ENCODE measurements around the gene GABBR2. TPM values are rescaled to one million over a fixed set of nuclear protein-coding genes. Genes with fewer than 3 reads are reported as not detected.

The GABBR2 gene
- total and polyA plus RNA-seq, 2 of the 8 experiments (the other 6 are each of a cell fraction or from before 2014, with no cell fraction given) = 0.50 to 1.2 TPM

- no peaks in the 10 kb centered on the region for H3K9me3 ChIP-seq (ENCODE audit: insufficient read depth in 2 of 2, low read depth in 1 of 2, low read length in 1 of 2)
- no peak overlapping the region for H2BK12ac ChIP-seq (ENCODE audit: low read depth, low read length)
- H3K79me1 ChIP-seq (ENCODE audit: low read depth, low read length) = no peaks in the 10 kb centered on the region
- H3K4me1 ChIP-seq (replicated peaks in 1 of 4; ENCODE audit: control insufficient read depth in 3 of 4, insufficient read depth in 4 of 4, low read length in 3 of 4) = peaks cover 2 to 9% (median 6%) of the 10 kb centered on the region in 4 experiments; a peak in 6 of 7 replicates
- no peak overlapping the region for H2BK120ac ChIP-seq (replicated peaks; ENCODE audit: low read depth, low read length)
- H2BK5ac ChIP-seq (ENCODE audit: low read depth, low read length) = no peak overlapping the region
- no peak overlapping the region for H3K4me3 ChIP-seq (ENCODE audit: extremely low read depth in 1 of 4, insufficient read depth in 2 of 4, low read depth in 3 of 4, low read length in 4 of 4)
- no peak overlapping the region for H3K4ac ChIP-seq (replicated peaks; ENCODE audit: insufficient read length, low read depth, low read length)
- no peaks in the 10 kb centered on the region for H3K79me2 ChIP-seq (ENCODE audit: control insufficient read depth in 1 of 2, insufficient read depth in 2 of 2, low read length in 2 of 2)
- no peak overlapping the region for H2BK15ac ChIP-seq (ENCODE audit: low read length)
- no peak for DNase-seq (ENCODE audit: low read depth in 1 of 2, low spot score in 2 of 2)
- H4K20me1 ChIP-seq (replicated peaks in 1 of 2; ENCODE audit: control insufficient read depth in 1 of 2, insufficient read depth in 2 of 2, low read length in 2 of 2) = no peaks in the 10 kb centered on the region
- no peak overlapping the region for H2AFZ ChIP-seq (ENCODE audit: low read length)
- H3K36me3 ChIP-seq (ENCODE audit: control insufficient read depth in 2 of 4, insufficient read depth in 4 of 4, low read length in 3 of 4) = no peaks in the 10 kb centered on the region
- H3K27me3 ChIP-seq (replicated peaks in 1 of 4; ENCODE audit: control insufficient read depth in 3 of 4, extremely low read depth in 1 of 4, insufficient read depth in 3 of 4, low read length in 3 of 4) = no peaks in the 10 kb centered on the region
- H3K23ac ChIP-seq (ENCODE audit: insufficient read length) = no peak overlapping the region
- H3K9ac ChIP-seq (replicated peaks in 1 of 4; ENCODE audit: extremely low read depth in 1 of 4, low read depth in 3 of 4, low read length in 3 of 4) = no peak overlapping the region
- no peak overlapping the region for H4K8ac ChIP-seq (ENCODE audit: extremely low read depth, insufficient read depth, low read length)
- H4K5ac ChIP-seq (ENCODE audit: insufficient read length, low read depth, low read length) = no peak overlapping the region
- no peak overlapping the region for H3K27ac ChIP-seq (ENCODE audit: low read depth, low read length)
- TF ChIP-seq E2F6 (IDR thresholded peaks at IDR 0.05) (no peak), FOSL1 (IDR thresholded peaks at IDR 0.05; ENCODE audit: insufficient read depth, low read depth, low read length) (no peak), TBP (IDR thresholded peaks at IDR 0.05; ENCODE audit: low read depth, low read length) (no peak)
- ChIA-PET POLR2A (ENCODE audit: partially characterized antibody) (no interaction called here), CTCF (ENCODE audit: partially characterized antibody) (interaction anchor here (0.7 to 2.7 kb wide), 10 partner anchors 13 to 221 kb away, joined by 3 to 8 read pairs (median 3); no protein-coding TSS in a partner anchor)
- H3K14ac ChIP-seq (ENCODE audit: insufficient read length) = no peak overlapping the region
- no peak overlapping the region for H4K91ac ChIP-seq (replicated peaks; ENCODE audit: insufficient read length, low read length)
- H2BK20ac ChIP-seq (ENCODE audit: low read length) = no peak overlapping the region
- 89% methylated on average over 1 of the region's 1 CpG; no CpG with 5 or more reads in 1 of the 2 experiments for WGBS, 2 experiments (ENCODE audit: extremely low coverage in 1 of 2, insufficient coverage in 1 of 2, insufficient read length in 1 of 2, insufficient replicate concordance in 2 of 2, low coverage in 1 of 2, low lambda C conversion rate in 2 of 2, missing lambda C conversion rate in 1 of 2)
- H3K18ac ChIP-seq (ENCODE audit: extremely low read depth, low read length) = no peak overlapping the region
- H2AK5ac ChIP-seq (ENCODE audit: low read depth, low read length) = no peak overlapping the region
- H3K23me2 ChIP-seq (ENCODE audit: low read depth, low read length) = no peaks in the 10 kb centered on the region
- no peak overlapping the region for H3K4me2 ChIP-seq (ENCODE audit: insufficient read depth in 1 of 2, low read depth in 2 of 2, low read length in 2 of 2)
- no peak for FAIRE-seq
- H3K56ac ChIP-seq (replicated peaks; ENCODE audit: insufficient read length, low read depth, low read length) = no peak overlapping the region
Observed at GRCh38 chr9:98379572-98379971, 329.2 kb downstream of the GABBR2 start.

All from H1 (cell line).